ENCODE data around the gene COL15A1. TPM values are rescaled to one million over a fixed set of nuclear protein-coding genes. Genes with fewer than 3 reads are reported as not detected.
A peak's percentile ranks its signal among the peaks of the same experiment; 100 is the strongest.

COL15A1 gene
- total RNA-seq, 4 donors from 2014 or later: 25.8 to 55.3 (median 36.0) TPM

DNA sequence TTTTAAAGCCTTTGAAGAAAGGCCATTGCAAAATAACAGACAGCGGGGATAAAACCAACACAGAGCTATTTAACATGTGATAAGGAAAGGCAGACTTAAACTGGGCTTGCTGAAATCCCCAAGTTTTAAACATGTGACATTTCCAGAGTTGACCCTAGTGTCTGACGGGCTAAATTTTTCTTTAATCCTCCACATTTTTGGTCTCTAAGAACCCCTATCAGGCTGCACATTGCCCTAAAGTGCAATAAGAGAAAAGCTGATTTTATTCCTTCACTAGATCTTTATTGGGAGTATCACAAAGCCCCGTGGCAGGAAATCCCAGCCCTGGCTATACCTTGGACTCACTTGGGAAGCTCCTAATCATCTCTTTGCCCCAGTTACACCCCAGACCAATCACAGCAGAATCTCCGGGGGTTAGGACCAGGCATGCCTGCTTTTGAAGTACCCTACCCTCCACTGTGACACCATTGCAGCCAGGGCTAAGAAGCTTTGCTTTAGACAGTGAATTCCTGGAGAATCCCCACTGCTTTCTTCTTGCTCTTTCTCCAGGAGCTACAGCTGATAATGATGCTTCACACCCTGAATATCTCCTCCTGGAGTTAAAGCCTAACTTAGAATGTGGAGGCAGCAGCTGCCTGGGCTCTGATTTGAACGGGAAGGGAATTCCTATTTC is 20.1 kb upstream of the COL15A1 start:
- Histone ChIP-seq H3K27me3 (no peaks in the 10 kb centered on the region), H3K9me3 (no peaks in the 10 kb centered on the region), H3K4me3 (no peak overlapping the region), H3K27ac (peak overlapping the region; percentile 39 to 74 (median 65)), H3K4me1 (peaks cover 0 to 46% (median 3%) of the 10 kb centered on the region in 4 donors), H3K36me3 (no peaks in the 10 kb centered on the region)
- no peak for DNase-seq (ENCODE audit: low spot score in 2 of 2)
- 46 to 58% methylated on average over 5 of the region's 5 CpGs for WGBS, 2 donors
- TF ChIP-seq, protein P1, sequence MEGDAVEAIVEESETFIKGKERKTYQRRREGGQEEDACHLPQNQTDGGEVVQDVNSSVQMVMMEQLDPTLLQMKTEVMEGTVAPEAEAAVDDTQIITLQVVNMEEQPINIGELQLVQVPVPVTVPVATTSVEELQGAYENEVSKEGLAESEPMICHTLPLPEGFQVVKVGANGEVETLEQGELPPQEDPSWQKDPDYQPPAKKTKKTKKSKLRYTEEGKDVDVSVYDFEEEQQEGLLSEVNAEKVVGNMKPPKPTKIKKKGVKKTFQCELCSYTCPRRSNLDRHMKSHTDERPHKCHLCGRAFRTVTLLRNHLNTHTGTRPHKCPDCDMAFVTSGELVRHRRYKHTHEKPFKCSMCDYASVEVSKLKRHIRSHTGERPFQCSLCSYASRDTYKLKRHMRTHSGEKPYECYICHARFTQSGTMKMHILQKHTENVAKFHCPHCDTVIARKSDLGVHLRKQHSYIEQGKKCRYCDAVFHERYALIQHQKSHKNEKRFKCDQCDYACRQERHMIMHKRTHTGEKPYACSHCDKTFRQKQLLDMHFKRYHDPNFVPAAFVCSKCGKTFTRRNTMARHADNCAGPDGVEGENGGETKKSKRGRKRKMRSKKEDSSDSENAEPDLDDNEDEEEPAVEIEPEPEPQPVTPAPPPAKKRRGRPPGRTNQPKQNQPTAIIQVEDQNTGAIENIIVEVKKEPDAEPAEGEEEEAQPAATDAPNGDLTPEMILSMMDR (IDR thresholded peaks at IDR 0.05): no peak
- no peak for TF ChIP-seq POLR2A (IDR thresholded peaks at IDR 0.05)
- no peak for TF ChIP-seq EP300 (IDR thresholded peaks at IDR 0.05)

DNA sequence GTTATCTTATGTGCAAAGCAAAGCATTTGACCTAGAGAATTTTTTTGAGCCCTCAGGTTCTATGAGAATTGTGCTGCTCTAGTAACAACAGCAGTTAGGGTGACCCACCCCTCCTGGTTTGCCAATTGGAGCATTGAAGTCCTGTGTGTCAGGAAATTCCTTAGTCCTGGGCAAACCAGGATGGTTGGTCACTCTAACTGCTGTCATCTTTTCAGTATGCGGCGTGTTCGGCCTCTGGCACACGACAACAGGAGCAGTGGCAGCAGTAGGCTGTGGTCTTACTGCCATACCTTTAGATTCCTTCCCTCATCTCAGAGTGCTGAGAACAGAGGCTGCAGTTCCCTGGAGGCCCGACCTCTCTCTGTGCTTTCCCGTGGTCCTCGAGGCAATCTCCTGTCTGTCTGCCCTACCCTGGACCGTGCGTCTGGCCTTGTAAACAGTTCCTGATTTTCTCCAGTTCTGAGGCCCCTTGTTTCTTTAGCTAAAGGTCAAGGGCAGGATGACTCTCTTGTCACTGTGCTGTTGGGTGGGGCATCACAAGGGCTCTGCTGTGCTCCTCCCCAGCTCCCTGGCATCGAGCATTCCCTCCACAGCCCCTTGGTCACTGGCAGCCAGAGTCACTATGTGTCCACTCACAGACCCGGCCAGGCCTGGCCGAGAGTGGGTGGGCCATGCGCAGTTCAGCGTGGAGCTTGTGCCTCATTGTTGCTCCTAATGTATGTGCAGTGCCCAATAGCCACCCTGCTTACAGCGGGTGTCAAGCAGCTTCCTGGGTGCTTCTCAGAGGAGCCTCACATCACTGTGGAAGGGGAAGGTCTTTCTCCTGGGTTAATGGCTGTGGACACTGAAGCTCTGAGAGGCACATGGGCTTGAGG is 18.5 kb upstream of the COL15A1 start:
- TF ChIP-seq EP300 (IDR thresholded peaks at IDR 0.05): no peak
- no peak for TF ChIP-seq POLR2A (IDR thresholded peaks at IDR 0.05)
- TF ChIP-seq, protein P1 (IDR thresholded peaks at IDR 0.05): no peak
- WGBS, 2 donors: 58 to 60% methylated on average over 15 of the region's 15 CpGs
- no peak for DNase-seq (ENCODE audit: low spot score in 2 of 2)
- Histone ChIP-seq H3K4me3 (no peak overlapping the region), H3K9me3 (no peaks in the 10 kb centered on the region), H3K27ac (peak overlapping the region in 1 of 4 donors; percentile 73), H3K36me3 (no peaks in the 10 kb centered on the region), H3K27me3 (no peaks in the 10 kb centered on the region), H3K4me1 (peaks cover 0 to 54% (median 3%) of the 10 kb centered on the region in 4 donors)

DNA sequence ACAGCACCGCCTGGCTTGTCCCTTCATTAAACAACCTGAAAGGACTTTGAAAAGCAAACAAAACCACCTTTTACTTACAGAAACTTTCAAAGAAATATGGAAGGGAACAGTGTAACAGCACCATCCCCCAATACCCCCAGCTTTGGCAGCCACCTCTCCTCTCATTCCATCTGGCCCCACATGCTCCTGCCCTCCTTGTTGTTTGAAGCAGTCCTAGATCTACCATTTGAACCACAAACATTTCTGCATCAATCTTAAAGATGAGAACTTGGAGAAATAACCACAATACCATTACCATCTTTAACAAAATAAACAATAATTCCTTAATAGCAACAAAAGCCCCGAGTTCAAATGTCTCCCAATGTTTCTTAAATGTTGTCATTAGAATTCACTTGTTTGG is 17.8 kb upstream of the COL15A1 start:
- no peak for DNase-seq (ENCODE audit: low spot score in 2 of 2)
- no peaks in the 10 kb centered on the region for H3K36me3 ChIP-seq
- no peaks in the 10 kb centered on the region for H3K9me3 ChIP-seq
- TF ChIP-seq EP300 (IDR thresholded peaks at IDR 0.05) (no peak), POLR2A (IDR thresholded peaks at IDR 0.05) (no peak)
- TF ChIP-seq, protein P1 (IDR thresholded peaks at IDR 0.05): no peak
- WGBS, 2 donors: 78 to 82% methylated on average over 2 of the region's 2 CpGs
- no peak overlapping the region for H3K4me3 ChIP-seq
- no peaks in the 10 kb centered on the region for H3K27me3 ChIP-seq
- H3K4me1 ChIP-seq: peaks cover 0 to 54% (median 3%) of the 10 kb centered on the region in 4 donors
- H3K27ac ChIP-seq: no peak overlapping the region

DNA sequence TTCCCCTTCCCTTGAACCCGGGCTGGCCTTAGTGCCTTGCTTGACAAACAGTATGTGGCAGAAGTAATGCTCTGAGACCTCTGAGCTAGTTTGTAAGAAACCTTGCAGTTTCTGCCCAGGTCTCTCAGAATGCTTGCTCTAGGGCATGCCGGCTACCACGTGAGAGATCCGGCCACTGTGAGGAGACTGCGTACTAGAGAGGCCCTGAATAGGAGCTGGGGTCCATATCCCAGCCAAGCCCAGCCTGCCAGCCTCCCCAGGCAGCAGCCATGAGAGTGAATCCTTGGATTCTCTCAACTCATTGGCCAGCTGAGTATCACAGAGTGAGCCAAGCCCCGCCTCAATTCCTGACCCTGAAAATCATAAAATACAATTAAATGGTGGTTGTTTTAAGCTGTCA is 16.0 kb upstream of the COL15A1 start:
- no peaks in the 10 kb centered on the region for H3K9me3 ChIP-seq
- no peak for DNase-seq (ENCODE audit: low spot score in 2 of 2)
- WGBS, 2 donors: 50 to 70% methylated on average over 6 of the region's 6 CpGs
- H3K36me3 ChIP-seq: no peaks in the 10 kb centered on the region
- no peak for TF ChIP-seq EP300 (IDR thresholded peaks at IDR 0.05)
- no peaks in the 10 kb centered on the region for H3K27me3 ChIP-seq
- H3K27ac ChIP-seq: no peak overlapping the region
- no peak overlapping the region for H3K4me3 ChIP-seq
- H3K4me1 ChIP-seq: peaks cover 0 to 43% (median 3%) of the 10 kb centered on the region in 4 donors

DNA sequence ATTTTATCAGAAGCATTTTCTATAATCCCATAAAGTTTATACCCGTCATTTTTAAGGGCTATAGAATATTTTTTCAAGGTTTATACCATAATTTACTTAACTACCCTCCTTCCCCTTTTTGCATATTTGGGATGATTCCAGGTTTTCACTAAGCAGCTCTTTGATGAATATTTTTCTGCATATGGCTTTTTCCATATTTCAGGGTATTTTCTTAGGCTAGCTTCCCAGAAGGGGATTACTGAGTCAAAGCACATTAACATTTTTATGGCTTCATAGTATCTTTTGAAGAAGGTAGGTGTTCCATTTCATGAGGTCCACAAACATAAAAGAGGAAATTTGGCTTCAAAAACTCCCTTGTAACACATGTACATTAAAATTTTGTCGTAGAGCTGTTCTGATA is 14.6 kb upstream of the COL15A1 start:
- peaks cover 0 to 30% (median 3%) of the 10 kb centered on the region in 4 donors for H3K4me1 ChIP-seq
- no peak for DNase-seq (ENCODE audit: low spot score in 2 of 2)
- no peak overlapping the region for H3K27ac ChIP-seq
- H3K27me3 ChIP-seq: no peaks in the 10 kb centered on the region
- TF ChIP-seq POLR2A (IDR thresholded peaks at IDR 0.05) (no peak), EP300 (IDR thresholded peaks at IDR 0.05) (no peak)
- H3K36me3 ChIP-seq: no peaks in the 10 kb centered on the region
- no peak overlapping the region for H3K4me3 ChIP-seq
- no peaks in the 10 kb centered on the region for H3K9me3 ChIP-seq
- 49 to 59% methylated on average over 2 of the region's 2 CpGs for WGBS, 2 donors

DNA sequence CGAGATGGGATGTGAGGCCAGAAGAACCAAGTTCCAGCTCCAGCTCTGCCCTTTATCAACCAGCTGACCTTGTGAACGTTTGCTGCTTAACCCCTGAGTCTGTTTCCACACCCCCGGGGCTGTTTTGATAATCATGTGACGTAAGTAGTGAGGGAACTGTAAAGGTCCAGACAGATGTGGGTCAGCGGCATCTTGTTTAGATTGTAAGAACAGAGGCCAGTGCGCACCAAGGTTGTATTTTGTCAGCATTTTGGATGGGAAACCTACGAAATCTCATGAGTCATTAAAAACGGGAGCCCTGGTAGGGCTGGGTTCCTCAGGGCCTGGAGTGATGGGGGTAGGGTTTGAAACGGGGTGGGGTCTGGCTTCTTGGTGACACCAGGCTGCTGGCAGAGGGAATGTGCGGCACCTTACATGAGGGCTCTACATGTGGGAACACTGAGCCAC is 13.8 kb upstream of the COL15A1 start:
- Histone ChIP-seq H3K4me3 (no peak overlapping the region), H3K27me3 (no peaks in the 10 kb centered on the region), H3K4me1 (peaks cover 0 to 21% (median 2%) of the 10 kb centered on the region in 4 donors), H3K36me3 (no peaks in the 10 kb centered on the region), H3K27ac (peak overlapping the region in 1 of 4 donors; percentile 5), H3K9me3 (no peaks in the 10 kb centered on the region)
- 48 to 50% methylated on average over 10 of the region's 10 CpGs for WGBS, 2 donors
- no peak for DNase-seq (ENCODE audit: low spot score in 2 of 2)
- TF ChIP-seq, protein P1 (IDR thresholded peaks at IDR 0.05): no peak
- TF ChIP-seq EP300 (IDR thresholded peaks at IDR 0.05): peak in 1 of 2 donors; percentile 27

Data from tibial nerve (tissue), 4 donors.